Activated T-cell treated with anti-CD3 and anti-CD28 coated beads for 4 hours (primary cell): ENCODE measurements around the gene SSX2IP.
"Not testable (repeated sequence)": the region's sequence is repeated elsewhere in the genome, so short reads cannot be mapped to it uniquely, and the experiment has no call there.

ENCODE experiments used
- DNase-seq: peaks from one replicate; pipeline ENCODE4 v3.0.0-alpha.2; 2020

SSX2IP gene

DNA sequence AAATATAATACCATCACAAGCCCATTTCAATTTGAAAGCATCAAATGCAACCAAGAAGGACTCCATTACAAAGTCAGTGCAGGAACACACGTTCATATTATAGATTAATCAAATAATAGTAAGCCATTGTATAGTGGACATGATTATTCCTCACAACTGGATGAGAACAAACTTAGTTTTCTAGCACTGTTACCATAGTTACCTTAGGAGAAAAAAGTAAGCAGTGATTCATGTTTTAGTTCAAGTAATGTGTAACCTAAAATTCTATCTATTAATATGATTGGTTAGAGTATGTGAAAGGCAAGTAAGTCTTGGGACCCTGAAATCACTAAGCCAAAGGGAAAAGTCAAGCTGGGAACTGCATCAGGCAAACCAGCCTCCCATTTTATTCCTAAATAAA, 15.2 kb downstream of the SSX2IP start:
- DNase-seq = no peak

DNA sequence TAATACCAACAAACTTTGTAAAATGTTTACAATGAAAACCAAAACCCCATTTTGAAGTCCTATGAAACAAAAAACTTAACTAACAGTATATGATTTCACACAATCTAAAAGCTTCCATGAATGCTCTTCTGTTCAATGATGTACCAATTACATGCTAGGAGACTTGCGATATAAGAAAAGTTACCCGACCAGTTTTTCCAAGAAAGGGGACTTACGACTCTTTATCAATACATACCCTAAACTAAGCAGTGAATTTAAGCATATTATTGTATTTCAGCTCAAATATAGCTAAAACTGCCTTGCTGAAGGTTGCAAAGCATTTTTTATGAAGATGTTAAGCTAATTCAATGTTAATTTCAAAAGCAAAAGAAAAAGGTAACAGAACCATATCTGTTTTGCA, 15.6 kb downstream of the SSX2IP start:
- DNase-seq = no peak

DNA sequence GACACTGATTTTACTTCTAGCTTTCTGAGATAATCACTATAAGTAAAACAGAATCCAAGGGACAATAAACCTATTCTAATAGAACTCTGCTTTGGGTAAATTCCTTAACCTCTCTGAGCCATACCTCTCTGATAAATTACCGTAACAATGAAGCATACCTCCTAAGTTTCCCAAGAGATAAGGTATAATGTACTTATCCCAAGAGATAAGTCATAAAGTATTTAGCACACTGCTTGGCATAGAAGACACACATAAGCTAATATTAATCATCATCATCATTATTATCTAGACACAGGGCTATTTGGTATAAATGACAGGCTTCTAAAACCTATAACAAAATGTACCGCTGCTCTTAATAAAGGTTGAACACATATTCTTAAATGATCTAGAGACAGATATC, 16.2 kb downstream of the SSX2IP start:
- no peak for DNase-seq

DNA sequence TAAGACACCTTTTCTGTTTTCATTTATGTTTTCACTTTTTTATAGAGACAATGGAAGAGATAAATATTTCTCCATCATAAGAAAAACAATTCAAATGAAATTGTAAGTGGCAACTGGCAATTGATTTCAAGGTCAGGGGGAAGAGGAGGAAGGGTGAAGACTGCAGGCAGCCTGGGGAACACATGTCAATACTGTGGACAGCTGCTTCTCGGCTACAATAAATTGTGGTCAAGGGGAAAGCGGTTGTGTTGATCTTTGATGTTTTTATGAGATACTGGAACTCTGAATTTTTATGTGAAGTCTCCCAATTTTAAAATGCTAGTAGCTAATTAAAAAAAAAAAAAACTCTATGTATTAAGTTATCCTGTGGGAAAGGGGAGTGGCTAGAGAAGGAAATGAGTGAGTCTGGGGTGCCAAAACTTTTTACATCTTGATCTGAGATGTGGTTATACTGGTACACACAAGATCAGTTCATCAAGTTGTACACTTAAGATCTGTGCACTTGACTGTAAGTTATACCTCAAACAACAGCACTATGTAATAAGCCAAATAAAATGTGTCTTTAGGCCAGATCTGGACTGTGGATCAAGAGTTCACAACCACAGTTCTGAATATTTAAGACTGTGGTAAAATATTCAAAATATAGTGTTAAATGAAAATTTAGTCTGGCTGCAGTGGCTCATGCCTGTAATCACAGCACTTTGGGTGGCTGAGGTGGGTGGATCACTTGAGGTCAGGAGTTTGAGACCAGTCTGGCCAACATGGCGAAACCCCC, 18.0 kb downstream of the SSX2IP start:
- no peak for DNase-seq

DNA sequence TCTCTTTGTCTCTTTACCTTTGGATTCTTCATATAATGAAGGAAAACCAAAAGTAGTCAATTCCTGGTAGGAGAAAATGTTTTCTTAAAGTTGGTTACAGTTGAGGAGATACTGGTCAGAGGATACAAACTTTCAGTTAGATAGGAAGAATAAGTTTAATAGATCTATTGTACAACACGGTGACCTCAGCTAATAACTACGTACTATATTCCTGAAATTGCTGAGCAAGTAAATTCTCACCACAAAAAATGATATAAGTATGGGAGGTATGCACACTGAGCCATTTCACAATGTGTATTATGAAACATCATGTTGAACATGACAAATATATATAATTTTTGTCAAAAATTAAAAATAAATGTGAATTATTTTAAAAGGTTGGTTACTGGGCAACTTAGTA, 20.4 kb downstream of the SSX2IP start:
- no peak for DNase-seq

DNA sequence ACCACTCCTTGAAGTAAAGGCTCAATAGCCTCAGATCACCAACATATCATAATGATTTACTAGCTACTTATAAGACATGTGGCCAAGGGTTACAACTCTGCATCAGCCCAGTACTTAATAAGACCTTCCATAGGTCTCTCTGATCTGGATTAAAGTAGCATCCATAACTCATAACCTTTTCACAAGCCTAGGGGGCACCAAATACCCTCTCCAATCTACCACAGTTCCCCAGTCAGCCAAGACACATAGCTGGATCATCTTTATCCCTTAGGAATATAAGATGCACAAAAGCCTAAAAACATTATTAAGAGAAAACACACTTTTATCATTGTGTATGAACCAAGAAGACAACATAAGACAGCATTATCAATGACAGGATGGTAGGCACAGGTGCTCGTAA, 22.1 kb downstream of the SSX2IP start:
- no peak for DNase-seq

DNA sequence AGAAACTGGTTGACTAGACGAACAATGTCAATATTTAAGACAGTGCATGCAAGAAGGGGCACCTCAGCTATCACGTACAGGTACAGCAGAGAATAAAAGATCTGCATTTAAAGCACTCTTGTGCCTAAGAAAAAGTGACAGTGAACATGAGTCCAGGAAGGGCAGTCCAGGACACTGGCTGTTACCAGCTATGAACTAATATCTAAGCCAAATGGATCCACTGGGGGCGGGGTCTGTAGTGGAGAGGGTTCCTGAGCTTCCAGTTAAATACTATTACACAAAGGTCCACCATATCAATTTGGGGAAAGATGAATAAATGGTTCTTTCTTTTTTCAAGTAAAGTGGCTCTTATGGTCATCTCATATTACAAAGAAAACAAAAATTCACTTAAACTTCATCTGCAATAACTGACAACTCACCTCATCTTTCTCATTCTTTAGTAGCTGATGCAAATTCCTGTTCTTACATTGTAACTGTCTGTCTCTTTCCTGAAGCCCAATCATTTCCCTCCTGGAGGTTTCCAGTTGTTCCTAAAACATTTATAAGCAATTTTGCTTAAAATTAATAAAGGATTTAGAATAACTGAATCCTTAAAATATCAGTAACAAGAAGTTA, 24.5 kb downstream of the SSX2IP start:
- DNase-seq = no peak

DNA sequence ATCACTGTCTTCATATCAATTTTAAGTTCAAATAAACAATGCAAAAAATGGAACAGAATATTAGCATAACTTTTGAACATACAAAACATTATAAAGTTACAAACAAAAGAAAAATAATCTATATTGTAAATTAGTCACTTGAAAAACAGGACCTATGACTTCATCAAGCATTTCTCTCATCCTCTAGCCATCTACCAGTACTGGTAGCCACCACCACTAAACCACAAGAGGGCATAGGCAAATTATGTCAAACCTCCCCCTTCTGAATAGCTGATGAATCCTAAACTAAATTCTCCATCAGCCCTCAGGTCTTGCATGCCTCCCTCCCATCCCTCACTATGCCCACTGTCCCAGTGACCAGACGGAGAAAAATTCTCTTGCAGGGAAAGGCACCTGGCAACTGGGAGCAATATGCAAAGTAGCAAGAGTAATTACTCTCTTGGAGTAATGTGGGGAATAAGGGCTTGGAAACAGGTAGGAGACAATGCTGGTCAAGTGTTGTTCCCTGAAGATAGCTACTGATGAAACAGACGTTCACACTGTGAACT, 37.1 kb downstream of the SSX2IP start:
- no peak for DNase-seq

DNA sequence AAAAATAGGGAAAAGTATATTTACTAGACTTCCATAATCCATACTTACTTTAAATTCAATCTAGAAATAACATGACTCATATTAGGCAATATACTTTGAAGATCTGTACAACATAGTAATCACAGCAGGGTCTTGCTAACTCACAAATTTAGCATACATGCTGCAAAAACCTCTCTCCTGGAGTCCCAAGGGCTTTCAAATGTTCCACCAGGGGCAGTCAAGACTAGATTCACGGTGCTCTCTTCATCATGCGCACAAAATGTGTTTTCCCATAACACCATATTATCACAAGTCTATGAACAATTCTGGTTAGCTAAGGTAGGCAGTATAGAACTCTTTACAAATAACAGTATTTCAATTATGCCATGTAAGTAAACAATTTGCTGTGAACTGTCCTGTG, 45.8 kb downstream of the SSX2IP start:
- DNase-seq = no peak

DNA sequence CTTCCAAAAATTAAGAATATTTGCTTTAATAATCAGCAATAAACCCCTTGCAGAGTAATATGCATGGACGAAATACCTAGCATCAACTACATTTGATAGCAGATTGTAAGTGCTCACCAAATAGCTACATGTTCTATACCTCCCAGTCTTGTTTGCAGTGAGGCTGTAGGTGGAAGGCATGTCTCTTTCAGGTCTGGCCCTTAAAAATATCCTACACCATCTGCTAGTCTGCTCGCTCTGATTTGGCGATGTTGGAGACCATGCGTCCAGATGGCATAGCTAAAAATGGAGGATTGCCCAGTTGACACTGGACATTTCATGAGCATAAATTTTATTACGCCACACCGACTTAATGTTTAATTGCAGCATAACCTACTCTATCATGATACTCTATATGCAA, 47.1 kb downstream of the SSX2IP start:
- DNase-seq = no peak

DNA sequence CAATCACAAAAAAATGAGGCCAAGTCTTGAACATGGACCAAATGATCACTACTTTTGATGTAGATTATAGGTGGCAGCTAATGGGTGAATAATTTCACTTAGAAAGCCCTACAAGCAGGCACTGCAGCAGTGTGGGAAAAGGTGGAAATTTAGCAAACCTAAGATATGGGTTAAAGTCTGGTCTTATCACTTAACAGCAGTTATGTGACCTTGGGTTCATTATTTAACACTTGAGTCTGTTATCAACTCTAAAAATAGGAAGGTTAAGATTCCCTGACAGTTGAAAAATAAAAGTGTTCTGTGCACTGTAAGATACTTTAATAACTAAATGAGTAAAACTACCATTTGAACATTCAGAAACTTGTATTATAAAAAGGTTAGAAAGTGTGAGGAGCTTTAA, 47.5 kb downstream of the SSX2IP start:
- no peak for DNase-seq

DNA sequence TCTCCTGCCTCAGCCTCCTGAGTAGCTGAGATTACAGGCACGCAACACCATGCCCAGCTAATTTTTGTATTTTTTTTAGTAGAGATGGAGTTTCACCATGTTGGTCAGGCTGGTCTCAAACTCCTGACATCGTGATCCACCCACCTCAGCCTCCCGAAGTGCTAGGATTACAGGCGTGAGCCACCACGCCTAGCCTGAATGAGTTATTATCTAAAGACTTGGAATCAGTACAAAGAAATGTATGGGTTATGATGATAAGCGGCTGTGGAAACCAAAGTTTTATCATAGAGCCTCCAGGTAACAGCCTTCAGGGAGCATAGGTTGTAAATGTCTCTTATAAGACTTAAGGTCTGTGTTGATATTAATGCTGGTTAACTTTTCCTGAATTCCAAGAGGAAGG, 50.5 kb downstream of the SSX2IP start:
- not testable (repeated sequence) for DNase-seq

DNA sequence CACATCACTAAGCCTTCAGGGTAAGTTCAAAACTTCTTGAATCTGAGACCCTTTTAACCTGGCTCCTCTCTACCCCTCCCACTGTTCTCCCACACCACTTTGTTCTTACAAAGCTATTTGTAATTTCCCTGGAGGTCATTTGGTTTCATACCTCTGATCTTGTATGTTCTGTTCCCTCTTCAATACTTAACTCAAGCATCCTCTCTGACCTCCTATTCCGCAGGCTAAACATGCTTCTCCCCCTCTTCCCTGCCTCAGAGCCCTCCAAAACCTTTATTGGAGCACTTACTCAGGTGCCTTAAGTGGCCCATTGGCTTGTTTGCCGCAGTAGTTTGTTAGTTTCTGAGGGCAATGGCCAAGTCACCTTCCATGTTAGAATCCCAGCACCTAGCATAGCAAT, 54.8 kb downstream of the SSX2IP start:
- DNase-seq = no peak

DNA sequence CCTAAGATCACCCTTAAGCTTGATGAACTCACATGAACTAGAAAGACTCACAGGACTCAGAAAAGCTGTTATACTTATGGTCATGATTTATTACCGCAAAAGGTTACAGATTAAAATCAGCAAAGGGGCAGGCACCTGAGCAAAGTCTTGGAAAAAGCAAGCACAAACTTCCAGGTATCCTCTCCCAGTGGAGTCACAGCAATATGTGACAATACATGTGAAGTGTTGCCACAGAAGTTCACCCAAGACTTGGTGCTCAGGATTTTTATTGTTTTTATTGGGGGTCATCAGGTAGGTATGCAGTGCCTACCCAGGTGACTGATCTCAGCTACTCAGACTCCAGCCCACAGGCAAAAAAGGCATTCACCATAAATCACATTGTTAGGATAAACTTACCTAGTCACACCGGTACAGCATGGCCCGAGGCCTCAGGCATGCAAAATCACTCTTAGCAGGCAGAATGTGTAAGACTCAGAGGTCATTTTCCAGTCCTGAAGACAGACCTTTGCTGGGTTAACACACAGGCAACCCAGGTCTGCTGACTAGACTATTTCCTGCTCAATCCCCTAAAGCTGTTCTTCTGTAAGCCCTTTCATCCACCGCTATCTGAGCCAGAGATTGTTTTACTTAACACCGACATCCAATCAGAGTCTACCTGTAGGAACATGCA, 55.6 kb downstream of the SSX2IP start:
- no peak for DNase-seq

DNA sequence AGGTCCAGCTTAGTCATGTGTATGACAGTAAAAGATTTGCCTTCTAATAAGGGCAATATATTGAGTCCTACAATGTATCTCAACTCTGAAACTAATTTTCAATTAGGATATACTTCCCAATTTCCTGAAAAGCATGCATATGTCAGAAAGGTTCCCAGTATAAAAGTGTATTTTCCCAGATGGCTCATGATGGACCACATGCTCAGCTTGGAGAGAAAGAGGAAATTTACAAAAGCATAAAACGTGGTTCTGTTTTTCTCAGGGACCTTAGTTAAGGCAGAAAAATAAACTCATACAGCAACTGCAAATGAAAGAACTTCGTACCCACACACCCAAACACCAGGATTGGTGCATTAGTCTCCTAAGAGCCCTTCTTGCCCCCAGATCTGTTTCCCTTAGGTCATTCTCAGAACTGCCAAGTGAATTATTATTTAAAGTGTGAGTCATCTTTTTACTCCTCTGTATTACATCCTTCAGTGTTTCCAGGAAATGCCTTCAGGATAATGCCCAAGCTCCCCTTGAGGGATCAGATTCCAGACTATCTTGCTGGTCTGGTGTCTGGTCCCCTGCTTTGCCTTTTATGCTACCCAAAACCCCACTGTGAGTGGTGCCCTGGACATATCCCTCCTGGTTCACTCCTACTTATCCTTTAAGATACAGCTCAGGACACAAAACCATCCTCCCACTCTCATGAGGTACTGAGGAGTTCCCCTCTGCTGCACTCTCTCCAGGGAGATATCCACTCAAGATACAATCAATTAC, 57.4 kb downstream of the SSX2IP start:
- DNase-seq = no peak

DNA sequence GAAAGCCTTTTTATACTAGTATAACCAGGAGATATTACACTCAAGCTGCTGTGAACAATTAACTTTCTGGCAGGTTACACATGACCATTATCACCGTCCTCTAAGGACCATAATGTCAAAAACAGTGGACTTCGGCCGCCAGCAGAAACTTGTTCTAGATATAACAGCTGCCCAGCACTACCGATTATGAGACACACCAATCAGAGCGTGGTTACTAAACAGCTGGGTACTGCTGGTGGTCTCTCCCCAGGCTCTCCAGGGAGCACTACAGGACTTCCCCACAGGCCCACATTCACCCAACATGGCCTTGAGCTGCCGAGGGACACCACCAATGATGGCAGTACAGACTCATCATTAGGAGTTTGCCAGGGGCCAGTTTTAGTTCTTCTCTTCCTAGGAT, 58.1 kb downstream of the SSX2IP start:
- no peak for DNase-seq

DNA sequence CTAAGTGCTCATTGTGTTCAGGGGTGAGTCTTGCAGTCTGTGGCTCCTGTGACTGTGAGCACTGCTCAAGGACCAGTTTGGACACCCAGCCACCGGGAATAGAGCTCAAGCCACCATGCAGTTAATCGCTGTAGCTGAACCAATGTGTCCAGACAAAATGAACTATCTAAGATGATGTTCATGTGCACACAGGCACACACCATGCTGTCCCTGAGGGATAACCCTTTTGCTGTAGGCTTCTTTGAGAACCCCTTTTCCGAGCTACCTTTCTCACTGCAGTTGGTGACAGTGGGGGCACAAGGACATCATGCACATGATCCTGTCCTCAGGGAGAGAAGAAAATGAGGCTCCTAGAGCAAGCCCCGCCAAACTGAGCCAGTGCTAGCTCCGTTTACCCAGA, 65.4 kb downstream of the SSX2IP start:
- no peak for DNase-seq

DNA sequence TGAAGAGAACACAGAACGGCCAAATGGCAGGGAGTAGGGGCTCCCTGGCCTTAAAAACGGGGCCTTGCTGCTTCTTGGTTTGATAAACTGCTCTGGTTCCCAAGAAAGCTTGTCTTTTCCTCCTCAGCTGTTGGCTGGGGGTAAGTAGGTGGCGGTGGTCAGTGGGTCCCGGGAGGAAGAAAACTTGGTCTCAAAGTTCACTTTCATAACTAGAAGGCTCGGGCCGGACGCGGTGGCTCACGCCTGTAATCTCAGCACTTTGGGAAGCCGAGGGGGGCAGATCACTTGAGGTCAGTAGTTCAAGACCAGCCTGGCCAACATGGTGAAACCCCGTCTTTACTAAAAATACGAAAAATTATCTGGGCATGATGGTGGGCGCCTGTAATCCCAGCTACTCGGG, 68.7 kb downstream of the SSX2IP start:
- DNase-seq = no peak

DNA sequence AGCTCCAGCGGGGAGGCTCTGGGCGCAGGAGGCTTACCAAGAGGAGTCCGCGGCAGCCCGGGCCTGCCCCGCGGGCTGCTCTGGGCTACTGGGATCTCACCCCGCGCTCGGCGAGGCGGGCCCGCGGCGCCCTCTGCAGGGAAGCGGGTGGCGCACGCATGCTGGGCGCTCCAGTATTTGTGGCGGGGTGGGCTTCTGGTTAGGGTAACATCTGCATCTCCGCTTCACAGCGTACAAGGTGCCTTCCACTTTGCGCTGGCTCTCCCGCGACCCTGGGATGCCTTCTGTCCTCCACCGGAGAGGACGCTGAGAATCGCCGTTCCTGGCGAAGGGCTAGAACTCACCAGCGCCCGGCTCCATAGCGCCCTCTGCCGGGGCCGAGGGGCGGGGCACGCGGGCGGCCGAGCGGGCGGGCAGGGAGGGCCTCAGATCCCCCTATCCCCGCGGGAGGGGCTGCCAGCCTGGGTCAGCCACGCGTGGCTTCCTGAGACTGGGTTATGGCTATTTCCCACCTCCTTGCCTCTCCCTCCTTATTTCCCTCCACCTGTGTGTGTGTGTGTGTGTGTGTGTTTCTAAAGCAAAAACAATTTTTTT, 69.4 kb downstream of the SSX2IP start:
- peak; percentile 76 for DNase-seq

DNA sequence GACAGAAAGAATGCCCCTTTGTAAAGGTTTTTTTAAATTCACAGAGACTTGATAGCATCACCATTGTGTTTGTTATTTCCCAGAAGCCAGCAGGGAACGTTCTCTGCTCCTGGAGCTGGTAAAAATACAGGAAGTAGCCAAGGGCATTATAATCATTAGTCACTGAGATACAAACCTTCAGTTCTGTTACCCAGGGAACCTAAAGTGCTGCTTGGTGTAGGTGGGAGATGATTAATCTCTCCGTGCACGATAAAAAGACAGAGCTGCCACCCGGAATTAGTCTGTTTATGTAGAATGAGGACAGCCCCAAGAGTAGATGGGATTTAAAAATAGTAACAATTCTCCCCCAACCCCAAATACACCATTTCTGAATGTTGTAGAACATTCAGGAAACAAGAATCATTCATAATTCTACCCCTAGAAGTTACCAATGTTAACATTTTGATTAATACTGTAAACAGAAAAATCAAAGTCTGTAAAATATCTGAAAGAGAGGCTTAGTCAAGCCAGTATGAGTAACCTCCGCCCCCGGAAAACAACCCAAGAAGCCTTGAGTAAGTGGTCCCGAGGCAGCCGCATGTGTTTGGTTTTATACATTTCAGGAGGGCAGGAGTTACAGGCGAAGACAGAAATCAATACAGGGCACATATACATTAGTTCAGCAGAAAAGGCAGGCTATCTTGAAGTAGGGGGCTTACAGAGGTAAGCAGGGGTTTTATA, 70.7 kb downstream of the SSX2IP start:
- peak; percentile 24 for DNase-seq

DNA sequence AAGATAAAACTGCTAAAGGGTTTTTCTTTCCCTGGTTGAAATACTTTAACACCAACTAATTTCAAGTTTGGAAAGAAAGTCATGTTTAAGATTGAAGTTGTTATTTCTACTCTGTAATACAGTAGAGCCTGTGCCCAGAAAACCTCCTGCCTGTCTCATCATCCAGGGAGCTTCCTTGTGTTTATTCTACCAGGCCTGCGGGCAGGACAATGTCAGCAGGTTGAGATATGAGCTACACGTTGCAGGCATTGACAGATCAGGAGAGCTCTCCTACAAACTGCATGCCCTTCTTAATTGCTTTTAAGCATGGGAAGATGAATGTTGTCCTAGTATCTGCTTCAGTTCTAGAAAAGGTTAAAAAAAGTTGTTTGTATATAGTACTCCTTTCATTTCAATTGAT, 72.9 kb downstream of the SSX2IP start:
- no peak for DNase-seq

DNA sequence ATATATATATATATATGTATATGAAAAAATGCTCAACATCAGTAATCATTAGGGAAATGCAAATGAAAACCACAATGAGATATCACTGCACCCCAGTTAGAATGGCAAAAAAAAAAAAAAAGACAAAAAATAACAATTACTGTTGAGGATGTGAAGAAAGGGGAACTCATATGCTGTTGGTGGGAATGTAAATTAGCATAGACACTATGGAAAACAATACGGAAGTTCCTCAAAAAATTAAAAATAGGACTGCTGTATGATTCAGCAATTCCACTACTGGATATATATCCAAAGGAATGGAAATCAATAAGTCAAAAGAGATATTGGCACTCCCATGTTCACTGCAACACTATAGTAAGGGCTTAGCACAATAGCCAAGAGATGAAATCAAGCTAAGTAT, 74.5 kb downstream of the SSX2IP start:
- DNase-seq = no peak
